PFSK-1 (cell line): Measurements from ENCODE around the gene RBM20.

Source experiments
- FOXP2 ChIP-seq: optimal IDR thresholded peaks from 2 replicates; pipeline ENCODE3; 2011; ENCODE audit warnings: borderline replicate concordance, control low read depth, inconsistent platforms; ENCODE audit not compliant: insufficient read depth; ENCODE audit errors: extremely low read length, extremely low read depth
- POLR2AphosphoS5 ChIP-seq: IDR thresholded peaks from 2 replicates; pipeline ENCODE4 v1.6.1; 2012; ENCODE audit warnings: low read depth, mild to moderate bottlenecking, control low read depth, low read length, moderate library complexity
- REST ChIP-seq, 2 experiments: IDR thresholded peaks; 2 replicates each; pipeline versions ENCODE4 v1.6.1 to v1.8.0; 2011 to 2012; ENCODE audit warnings: low read depth in 2 of 2, low read length in 2 of 2, control low read depth in 1 of 2, inconsistent platforms in 1 of 2, mild to moderate bottlenecking in 1 of 2, moderate library complexity in 1 of 2; ENCODE audit not compliant: insufficient read depth in 1 of 2
- SIN3A ChIP-seq: IDR thresholded peaks from 2 replicates; pipeline ENCODE4 v1.6.1; 2012; ENCODE audit warnings: mild to moderate bottlenecking, low read length, moderate library complexity, borderline replicate concordance; ENCODE audit not compliant: insufficient read depth
- TAF1 ChIP-seq: IDR thresholded peaks from 2 replicates; pipeline ENCODE4 v1.6.1; 2012; ENCODE audit warnings: low read length, control low read depth, borderline replicate concordance; ENCODE audit not compliant: insufficient read depth

RBM20 gene

DNA sequence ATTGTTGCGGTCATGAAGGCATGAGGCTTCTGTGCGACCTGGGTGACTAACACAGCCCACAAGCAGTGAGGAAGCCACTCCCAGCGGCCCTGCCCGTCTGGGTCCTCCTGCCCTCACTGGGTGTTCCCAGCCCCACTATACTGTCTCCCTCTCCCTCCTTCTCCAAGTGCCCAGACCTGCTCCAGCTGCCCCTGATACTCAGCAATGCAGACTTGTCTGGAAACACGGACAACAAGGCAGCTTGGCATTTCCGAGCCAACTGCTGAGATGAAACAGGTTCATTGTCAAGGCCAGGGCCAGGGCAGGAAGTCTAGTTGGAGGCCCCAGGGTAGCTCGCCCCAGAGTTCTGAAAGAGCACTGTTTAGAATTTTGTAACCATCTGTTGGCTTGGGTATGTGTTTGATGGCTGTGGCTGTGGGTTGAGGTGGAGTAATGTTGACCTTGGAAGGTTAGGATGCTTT is 95.7 kb downstream of the RBM20 start:
- no peak for TF ChIP-seq FOXP2
- no peak for TF ChIP-seq REST (IDR thresholded peaks at IDR 0.05; ENCODE audit: insufficient read depth in 1 of 2, low read depth in 2 of 2, low read length in 2 of 2)
- no peak for TF ChIP-seq POLR2AphosphoS5
- TF ChIP-seq SIN3A: no peak
- TF ChIP-seq TAF1: no peak

DNA sequence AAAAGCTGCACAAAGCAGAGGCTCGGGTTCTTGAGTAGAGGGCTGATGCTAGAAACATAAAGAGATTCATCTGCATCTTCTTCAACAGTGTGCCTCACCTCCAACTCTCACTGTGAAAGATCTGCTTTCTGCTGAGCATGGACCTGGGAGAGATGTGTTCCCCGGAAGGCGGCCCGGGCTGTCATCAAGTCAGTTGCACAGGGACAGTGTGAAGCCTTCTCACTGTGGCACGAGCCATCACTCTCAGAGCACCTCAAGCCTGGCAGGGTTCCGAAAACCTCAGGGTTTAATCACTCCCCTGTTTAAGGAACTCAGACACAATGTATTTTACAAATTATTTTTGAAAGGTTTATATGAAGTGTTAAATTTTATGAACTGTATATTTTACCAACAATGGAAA is 98.7 kb downstream of the RBM20 start:
- no peak for TF ChIP-seq FOXP2
- TF ChIP-seq POLR2AphosphoS5: no peak
- no peak for TF ChIP-seq TAF1
- no peak for TF ChIP-seq REST (IDR thresholded peaks at IDR 0.05; ENCODE audit: insufficient read depth in 1 of 2, low read depth in 2 of 2, low read length in 2 of 2)
- no peak for TF ChIP-seq SIN3A

DNA sequence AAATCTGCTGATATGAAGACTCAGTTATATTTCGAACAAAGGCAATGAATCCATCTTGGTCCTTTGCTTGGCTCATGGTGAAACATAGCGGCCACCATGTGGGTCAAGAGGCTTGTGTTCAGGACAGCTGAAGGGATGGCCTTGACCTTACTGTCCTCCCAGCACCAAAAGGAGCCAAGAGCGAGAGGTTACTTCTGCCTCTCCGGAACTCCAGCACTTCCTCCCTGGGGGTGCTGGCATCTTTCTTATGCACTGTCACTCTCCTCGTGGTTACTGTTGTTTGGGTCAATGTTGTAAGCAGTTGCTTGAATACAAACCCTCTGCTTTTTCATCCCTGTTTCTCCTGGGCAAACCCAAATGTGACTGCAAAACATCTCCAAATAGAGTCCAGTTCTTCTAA is 100.6 kb downstream of the RBM20 start:
- TF ChIP-seq FOXP2 (no peak), SIN3A (no peak), TAF1 (no peak), REST (IDR thresholded peaks at IDR 0.05; ENCODE audit: insufficient read depth in 1 of 2, low read depth in 2 of 2, low read length in 2 of 2) (no peak), POLR2AphosphoS5 (no peak)

- no peak for TF ChIP-seq FOXP2
- TF ChIP-seq REST (IDR thresholded peaks at IDR 0.05; ENCODE audit: insufficient read depth in 1 of 2, low read depth in 2 of 2, low read length in 2 of 2): no peak
- no peak for TF ChIP-seq SIN3A
- TF ChIP-seq TAF1: no peak
Measured at GRCh38 chr10:110746254-110746826, 102.2 kb downstream of the RBM20 start.

DNA sequence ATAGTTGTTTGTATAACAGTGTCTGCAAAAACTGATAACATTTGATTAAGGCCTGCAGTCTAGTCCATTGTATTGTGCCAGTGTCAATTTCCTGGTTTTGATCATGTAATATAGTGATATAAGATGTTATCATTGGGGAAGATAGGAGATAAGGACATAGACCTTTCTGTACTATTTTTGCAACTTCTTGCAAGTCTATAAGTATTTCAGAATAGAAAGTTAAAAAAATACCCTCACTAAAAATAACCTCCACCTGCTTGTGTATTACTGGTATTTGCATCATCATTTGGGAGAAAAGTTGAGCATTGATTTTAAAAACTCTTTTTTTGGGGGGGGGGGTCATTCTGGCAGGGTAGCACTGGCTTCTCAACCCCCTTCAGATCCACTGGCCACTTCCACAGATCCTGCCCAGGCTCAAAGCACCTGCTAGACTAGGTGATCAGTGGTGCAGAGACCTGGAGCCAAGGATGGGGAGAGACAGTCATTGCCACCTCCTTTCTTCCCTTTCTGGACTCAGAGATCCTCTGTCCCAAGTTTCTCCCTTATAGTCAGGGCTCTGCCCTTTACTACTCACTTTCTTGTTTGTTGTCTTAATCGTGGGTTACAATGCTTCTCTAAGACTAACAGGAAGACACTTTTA is 103.0 kb downstream of the RBM20 start:
- TF ChIP-seq POLR2AphosphoS5 (no peak), TAF1 (no peak), SIN3A (no peak), REST (IDR thresholded peaks at IDR 0.05; ENCODE audit: insufficient read depth in 1 of 2, low read depth in 2 of 2, low read length in 2 of 2) (no peak), FOXP2 (no peak)
